H9 (cell line): ENCODE results near the gene DCLRE1B. TPM values are rescaled to one million over a fixed set of nuclear protein-coding genes. Genes with fewer than 3 reads are reported as not detected.

Experiments
- DNase-seq: peaks from one replicate; pipeline ENCODE4 v3.0.0-alpha.2; 2017
- H2AFZ ChIP-seq: one replicate; pipeline ENCODE4 v1.6.1; 2013; ENCODE audit warnings: mild to moderate bottlenecking, low read length, control low read depth, moderate library complexity
- H2AK5ac ChIP-seq: 2 replicates; pipeline ENCODE4 v1.6.1; 2013; ENCODE audit warnings: low read length, control low read depth, mixed read lengths; ENCODE audit not compliant: insufficient read length
- H2BK120ac ChIP-seq: one replicate; pipeline ENCODE4 v1.6.1; 2013; ENCODE audit warnings: low read depth, mild to moderate bottlenecking, low read length, control low read depth, inconsistent platforms; ENCODE audit not compliant: poor library complexity, severe bottlenecking
- H2BK12ac ChIP-seq: 2 replicates; pipeline ENCODE4 v1.6.1; 2013; ENCODE audit warnings: low read length, control low read depth, mixed read lengths, low read depth; ENCODE audit not compliant: insufficient read length
- H2BK15ac ChIP-seq: 2 replicates; pipeline ENCODE4 v1.6.1; 2013; ENCODE audit warnings: low read depth, low read length, control low read depth
- H2BK20ac ChIP-seq: one replicate; pipeline ENCODE4 v1.6.1; 2013; ENCODE audit warnings: low read depth, mild to moderate bottlenecking, low read length, control low read depth, inconsistent platforms; ENCODE audit not compliant: poor library complexity, severe bottlenecking
- H2BK5ac ChIP-seq: 2 replicates; pipeline ENCODE4 v1.6.1; 2013; ENCODE audit warnings: low read length, control low read depth, mixed read lengths; ENCODE audit not compliant: insufficient read length
- H3K14ac ChIP-seq: 2 replicates; pipeline ENCODE4 v1.6.1; 2013; ENCODE audit warnings: low read length, control low read depth; ENCODE audit not compliant: insufficient read depth
- H3K18ac ChIP-seq: 2 replicates; pipeline ENCODE4 v1.6.1; 2013; ENCODE audit warnings: low read depth, mild to moderate bottlenecking, mixed read lengths, low read length, control low read depth; ENCODE audit not compliant: insufficient read length
- H3K23ac ChIP-seq: 2 replicates; pipeline ENCODE4 v1.6.1; 2013; ENCODE audit warnings: low read length, control low read depth, mixed read lengths, low read depth; ENCODE audit not compliant: insufficient read length
- H3K23me2 ChIP-seq: 2 replicates; pipeline ENCODE4 v1.6.1; 2013; ENCODE audit warnings: low read depth, mild to moderate bottlenecking, mixed read lengths, low read length, control low read depth; ENCODE audit not compliant: insufficient read length, poor library complexity, severe bottlenecking
- H3K27ac ChIP-seq: 2 replicates; pipeline ENCODE4 v1.5.1; 2013; ENCODE audit warnings: low read length, control low read depth, mixed read lengths, low read depth; ENCODE audit not compliant: insufficient read length
- H3K27me3 ChIP-seq: 2 replicates; pipeline ENCODE4 v1.6.1; 2013; ENCODE audit warnings: low read length, control low read depth, inconsistent platforms; ENCODE audit not compliant: insufficient read depth
- H3K4ac ChIP-seq: 2 replicates; pipeline ENCODE4 v1.6.1; 2013; ENCODE audit warnings: low read depth, mild to moderate bottlenecking, control low read depth, inconsistent platforms, low read length, moderate library complexity
- H3K4me1 ChIP-seq: 2 replicates; pipeline ENCODE4 v1.6.1; 2013; ENCODE audit warnings: low read length, control low read depth, inconsistent platforms; ENCODE audit not compliant: insufficient read depth
- H3K4me2 ChIP-seq: 2 replicates; pipeline ENCODE4 v1.6.1; 2013; ENCODE audit warnings: low read length, control low read depth, mixed read lengths; ENCODE audit not compliant: insufficient read length, insufficient read depth
- H3K56ac ChIP-seq: 2 replicates; pipeline ENCODE4 v1.6.1; 2013; ENCODE audit warnings: low read depth, mild to moderate bottlenecking, mixed read lengths, low read length, control low read depth; ENCODE audit not compliant: insufficient read length
- H3K79me1 ChIP-seq: 2 replicates; pipeline ENCODE4 v1.6.1; 2013; ENCODE audit warnings: low read depth, mild to moderate bottlenecking, moderate library complexity, low read length, control low read depth, inconsistent platforms; ENCODE audit not compliant: insufficient read depth, poor library complexity, severe bottlenecking
- H3K79me2 ChIP-seq: 2 replicates; pipeline ENCODE4 v1.6.1; 2013; ENCODE audit warnings: low read length, control low read depth, inconsistent platforms; ENCODE audit not compliant: insufficient read depth
- H3K9ac ChIP-seq: 2 replicates; pipeline ENCODE4 v1.6.1; 2013; ENCODE audit warnings: low read length, control low read depth, mixed read lengths; ENCODE audit not compliant: insufficient read length; ENCODE audit errors: extremely low read depth
- H3K9me3 ChIP-seq: one replicate; pipeline ENCODE4 v1.6.1; 2013; ENCODE audit warnings: low read depth, low read length, inconsistent platforms; ENCODE audit not compliant: control insufficient read depth
- H3T11ph ChIP-seq: one replicate; pipeline ENCODE4 v1.6.1; 2013; ENCODE audit warnings: mild to moderate bottlenecking, low read length, control low read depth, inconsistent platforms
- H4K20me1 ChIP-seq: one replicate; pipeline ENCODE4 v1.6.1; 2013; ENCODE audit not compliant: control insufficient read depth, insufficient read length, insufficient read depth
- H4K5ac ChIP-seq: 2 replicates; pipeline ENCODE4 v1.6.1; 2013; ENCODE audit warnings: low read depth, mild to moderate bottlenecking, mixed read lengths, low read length, control low read depth; ENCODE audit not compliant: insufficient read length
- H4K8ac ChIP-seq: replicated peaks from 2 replicates; pipeline ENCODE4 v1.6.1; 2013; ENCODE audit warnings: low read length, control low read depth, mixed read lengths, low read depth; ENCODE audit not compliant: insufficient read length
- H4K91ac ChIP-seq: 2 replicates; pipeline ENCODE4 v1.6.1; 2013; ENCODE audit warnings: low read depth, mild to moderate bottlenecking, moderate library complexity, mixed read lengths, low read length, control low read depth; ENCODE audit not compliant: insufficient read length
- H3K27ac Mint-ChIP-seq, 3 experiments: 2 replicates in 2 of 3; 3 replicates in 1 of 3; pipeline ENCODE4 v1.8.0; 2020 to 2021; ENCODE audit warnings: mixed read lengths in 3 of 3, mild to moderate bottlenecking in 1 of 3, moderate library complexity in 1 of 3
- H3K27me3 Mint-ChIP-seq: 2 replicates; pipeline ENCODE4 v1.8.0; 2021; ENCODE audit warnings: low read depth, mild to moderate bottlenecking, moderate library complexity, mixed read lengths
- H3K36me3 Mint-ChIP-seq, 3 experiments: 2 replicates in 2 of 3; 3 replicates in 1 of 3; pipeline ENCODE4 v1.8.0; 2020 to 2021; ENCODE audit warnings: low read depth in 3 of 3, mixed read lengths in 3 of 3; ENCODE audit not compliant: insufficient read depth in 1 of 3
- H3K4me1 Mint-ChIP-seq, 2 experiments: 2 replicates each; pipeline ENCODE4 v1.8.0; 2020; ENCODE audit warnings: mixed read lengths in 2 of 2
- H3K4me3 Mint-ChIP-seq, 2 experiments: 2 replicates in 1 of 2; 3 replicates in 1 of 2; pipeline ENCODE4 v1.8.0; 2020 to 2021; ENCODE audit warnings: mild to moderate bottlenecking in 2 of 2, mixed read lengths in 2 of 2, moderate library complexity in 1 of 2
- H3K9me3 Mint-ChIP-seq, 2 experiments: 2 replicates in 1 of 2; 3 replicates in 1 of 2; pipeline ENCODE4 v1.8.0; 2020; ENCODE audit warnings: mild to moderate bottlenecking in 2 of 2, mixed read lengths in 2 of 2, moderate library complexity in 1 of 2
- WGBS: extraction: QIAGEN DNeasy Blood & Tissue Kit; methylation state at CpG from one replicate; pipeline ENCODE4 v1.1.7; 2013; ENCODE audit warnings: missing lambda C conversion rate, low lambda C conversion rate, mixed read lengths; ENCODE audit not compliant: insufficient read length; ENCODE audit errors: extremely low coverage; 5-methylcytosine and 5-hydroxymethylcytosine counted together
- total RNA-seq: library from RNA; stranded (reverse); gene quantifications from 2 replicates; pipeline ENCODE4 v1.2.1, GENCODE V29; 2021
- TF ChIP-seq, protein P1 (sequence below): fragments of 200-600 bp; sonication (generic); conservative IDR thresholded peaks from 3 replicates; pipeline ENCODE4 v1.8.0; 2021; ENCODE audit warnings: antibody characterized with exemption, mild to moderate bottlenecking

The DCLRE1B gene
- total RNA-seq, 1 experiment from 2014 or later = 13.4 TPM

DNA sequence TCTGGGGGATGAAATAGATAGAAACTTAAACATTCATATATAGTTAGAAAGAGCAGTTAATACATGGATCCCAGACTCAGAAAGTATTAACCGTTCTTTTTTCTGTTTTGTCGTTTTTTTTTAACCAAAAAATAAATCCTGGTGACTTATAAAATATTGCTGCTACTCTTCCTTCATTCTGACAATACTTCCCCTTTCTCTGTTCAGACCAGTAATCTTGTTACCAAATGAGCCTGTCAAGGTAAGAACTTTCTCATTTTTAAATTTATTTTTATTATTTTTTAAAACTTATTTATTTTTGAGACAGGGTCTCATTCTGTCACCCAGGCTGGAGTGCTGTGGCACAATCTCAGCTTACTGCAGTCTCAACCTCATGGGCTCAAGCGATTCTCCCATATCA is 47.4 kb upstream of the DCLRE1B start:
- H3K79me1 ChIP-seq = no peaks in the 10 kb centered on the region
- no peak overlapping the region for H2AFZ ChIP-seq
- no peaks in the 10 kb centered on the region for H3K36me3 Mint-ChIP-seq
- no peak overlapping the region for H3K56ac ChIP-seq
- no peak overlapping the region for H3K14ac ChIP-seq
- H3K27ac Mint-ChIP-seq = no peak overlapping the region
- no peaks in the 10 kb centered on the region for H3K23me2 ChIP-seq
- no peaks in the 10 kb centered on the region for H3K4me1 ChIP-seq
- H4K20me1 ChIP-seq = no peaks in the 10 kb centered on the region
- no peak overlapping the region for H2BK12ac ChIP-seq
- H2BK20ac ChIP-seq = no peak overlapping the region
- H3K27me3 ChIP-seq = no peaks in the 10 kb centered on the region
- H3K4me2 ChIP-seq = no peak overlapping the region
- H4K8ac ChIP-seq = no peak overlapping the region
- H2BK15ac ChIP-seq = no peak overlapping the region
- H3K79me2 ChIP-seq = no peaks in the 10 kb centered on the region
- H3K23ac ChIP-seq = no peak overlapping the region
- DNase-seq = no peak
- H3K9me3 Mint-ChIP-seq = no peaks in the 10 kb centered on the region
- no peak overlapping the region for H4K91ac ChIP-seq
- H4K5ac ChIP-seq = no peak overlapping the region
- no peaks in the 10 kb centered on the region for H3K27me3 Mint-ChIP-seq
- TF ChIP-seq, protein P1, sequence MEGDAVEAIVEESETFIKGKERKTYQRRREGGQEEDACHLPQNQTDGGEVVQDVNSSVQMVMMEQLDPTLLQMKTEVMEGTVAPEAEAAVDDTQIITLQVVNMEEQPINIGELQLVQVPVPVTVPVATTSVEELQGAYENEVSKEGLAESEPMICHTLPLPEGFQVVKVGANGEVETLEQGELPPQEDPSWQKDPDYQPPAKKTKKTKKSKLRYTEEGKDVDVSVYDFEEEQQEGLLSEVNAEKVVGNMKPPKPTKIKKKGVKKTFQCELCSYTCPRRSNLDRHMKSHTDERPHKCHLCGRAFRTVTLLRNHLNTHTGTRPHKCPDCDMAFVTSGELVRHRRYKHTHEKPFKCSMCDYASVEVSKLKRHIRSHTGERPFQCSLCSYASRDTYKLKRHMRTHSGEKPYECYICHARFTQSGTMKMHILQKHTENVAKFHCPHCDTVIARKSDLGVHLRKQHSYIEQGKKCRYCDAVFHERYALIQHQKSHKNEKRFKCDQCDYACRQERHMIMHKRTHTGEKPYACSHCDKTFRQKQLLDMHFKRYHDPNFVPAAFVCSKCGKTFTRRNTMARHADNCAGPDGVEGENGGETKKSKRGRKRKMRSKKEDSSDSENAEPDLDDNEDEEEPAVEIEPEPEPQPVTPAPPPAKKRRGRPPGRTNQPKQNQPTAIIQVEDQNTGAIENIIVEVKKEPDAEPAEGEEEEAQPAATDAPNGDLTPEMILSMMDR = no peak
- no peak overlapping the region for H3K4ac ChIP-seq
- no peak overlapping the region for H3K27ac ChIP-seq
- H2BK5ac ChIP-seq = no peak overlapping the region
- H3K4me3 Mint-ChIP-seq = no peak overlapping the region
- no peak overlapping the region for H3K9ac ChIP-seq
- no CpG with 5 or more reads among the region's 3 CpGs for WGBS
- H2BK120ac ChIP-seq = no peak overlapping the region
- H3K18ac ChIP-seq = no peak overlapping the region
- no peaks in the 10 kb centered on the region for H3K9me3 ChIP-seq
- H2AK5ac ChIP-seq = no peak overlapping the region
- H3T11ph ChIP-seq = no peak overlapping the region
- H3K4me1 Mint-ChIP-seq = no peaks in the 10 kb centered on the region; a peak in 1 of 4 replicates
